ENCODE results near the gene CPM.

GRCh38 chr12:68904351-68904962 is 28.5 kb downstream of the CPM start:
- TF ChIP-seq CTCF (conservative IDR thresholded peaks at IDR 0.05; ENCODE audit: low read length) (no peak), EZH2phosphoT487 (IDR thresholded peaks at IDR 0.05; ENCODE audit: borderline replicate concordance, low read depth, low read length) (no peak)
